22Rv1 (cell line): ENCODE measurements around the gene PAEP.
"Not testable (repeated sequence)": the region's sequence is repeated elsewhere in the genome, so short reads cannot be mapped to it uniquely, and the experiment has no call there.

Experiments
- H3K27ac ChIP-seq: fragments of 450-650 bp; 2 replicates; pipeline ENCODE4 v1.5.1; 2017
- ZFX ChIP-seq: fragments of 450-650 bp; IDR thresholded peaks from 2 replicates; pipeline ENCODE4 v1.6.1; 2017; ENCODE audit warnings: antibody characterized with exemption, borderline replicate concordance
- TF ChIP-seq, protein P1 (sequence below): fragments of 450-650 bp; IDR thresholded peaks from 2 replicates; pipeline ENCODE4 v1.5.1; 2017; ENCODE audit warnings: mild to moderate bottlenecking

The PAEP gene

DNA sequence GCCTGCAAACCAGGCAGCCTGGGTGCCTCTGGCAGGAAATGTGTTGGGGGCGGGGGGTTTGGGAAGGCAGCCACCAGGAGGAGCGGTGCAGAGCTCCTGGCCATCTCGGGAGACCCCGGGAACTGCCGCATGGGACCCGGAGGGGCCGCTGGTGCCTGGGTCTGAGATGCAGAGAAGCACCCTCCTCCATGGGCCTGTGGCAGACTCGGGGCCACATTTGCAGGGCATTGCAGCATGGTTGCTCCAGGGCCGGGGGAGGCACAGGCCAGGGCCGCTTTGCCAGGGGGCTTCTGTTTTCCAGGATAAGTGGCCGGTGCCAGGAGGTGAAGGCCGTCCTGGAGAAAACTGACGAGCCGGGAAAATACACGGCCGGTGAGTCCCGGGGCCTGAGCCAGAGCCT is 38.6 kb upstream of the PAEP start:
- TF ChIP-seq, protein P1, sequence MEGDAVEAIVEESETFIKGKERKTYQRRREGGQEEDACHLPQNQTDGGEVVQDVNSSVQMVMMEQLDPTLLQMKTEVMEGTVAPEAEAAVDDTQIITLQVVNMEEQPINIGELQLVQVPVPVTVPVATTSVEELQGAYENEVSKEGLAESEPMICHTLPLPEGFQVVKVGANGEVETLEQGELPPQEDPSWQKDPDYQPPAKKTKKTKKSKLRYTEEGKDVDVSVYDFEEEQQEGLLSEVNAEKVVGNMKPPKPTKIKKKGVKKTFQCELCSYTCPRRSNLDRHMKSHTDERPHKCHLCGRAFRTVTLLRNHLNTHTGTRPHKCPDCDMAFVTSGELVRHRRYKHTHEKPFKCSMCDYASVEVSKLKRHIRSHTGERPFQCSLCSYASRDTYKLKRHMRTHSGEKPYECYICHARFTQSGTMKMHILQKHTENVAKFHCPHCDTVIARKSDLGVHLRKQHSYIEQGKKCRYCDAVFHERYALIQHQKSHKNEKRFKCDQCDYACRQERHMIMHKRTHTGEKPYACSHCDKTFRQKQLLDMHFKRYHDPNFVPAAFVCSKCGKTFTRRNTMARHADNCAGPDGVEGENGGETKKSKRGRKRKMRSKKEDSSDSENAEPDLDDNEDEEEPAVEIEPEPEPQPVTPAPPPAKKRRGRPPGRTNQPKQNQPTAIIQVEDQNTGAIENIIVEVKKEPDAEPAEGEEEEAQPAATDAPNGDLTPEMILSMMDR, result no peak
- no peak for TF ChIP-seq ZFX
- H3K27ac ChIP-seq, result no peak overlapping the region

DNA sequence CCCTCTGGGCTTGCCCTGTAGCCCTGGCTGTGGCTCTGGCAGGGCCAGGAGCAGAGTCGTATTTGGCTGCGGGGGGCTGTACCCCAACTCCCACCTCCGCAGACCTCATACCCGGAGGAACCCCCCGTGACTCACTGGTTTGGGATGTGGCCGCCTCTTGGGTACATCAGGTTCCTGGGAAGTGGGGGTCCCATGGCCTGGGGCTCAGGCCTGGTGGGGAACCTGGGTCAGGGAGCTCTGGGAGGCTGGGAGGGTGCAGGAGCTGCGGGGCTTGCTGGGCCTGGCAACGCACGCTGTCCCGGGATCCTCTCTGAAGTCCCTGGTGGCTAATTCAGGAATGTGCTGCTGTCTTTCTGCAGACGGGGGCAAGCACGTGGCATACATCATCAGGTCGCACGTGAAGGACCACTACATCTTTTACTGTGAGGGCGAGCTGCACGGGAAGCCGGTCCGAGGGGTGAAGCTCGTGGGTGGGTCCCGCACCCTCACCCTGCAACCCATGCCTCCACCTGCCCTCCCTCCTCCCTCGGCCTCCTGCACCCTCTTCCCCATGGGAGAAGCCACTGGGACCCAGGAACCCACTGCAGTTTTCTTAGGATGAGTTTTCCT is 37.9 kb upstream of the PAEP start:
- no peak for TF ChIP-seq ZFX
- TF ChIP-seq, protein P1, result no peak
- H3K27ac ChIP-seq, result no peak overlapping the region

DNA sequence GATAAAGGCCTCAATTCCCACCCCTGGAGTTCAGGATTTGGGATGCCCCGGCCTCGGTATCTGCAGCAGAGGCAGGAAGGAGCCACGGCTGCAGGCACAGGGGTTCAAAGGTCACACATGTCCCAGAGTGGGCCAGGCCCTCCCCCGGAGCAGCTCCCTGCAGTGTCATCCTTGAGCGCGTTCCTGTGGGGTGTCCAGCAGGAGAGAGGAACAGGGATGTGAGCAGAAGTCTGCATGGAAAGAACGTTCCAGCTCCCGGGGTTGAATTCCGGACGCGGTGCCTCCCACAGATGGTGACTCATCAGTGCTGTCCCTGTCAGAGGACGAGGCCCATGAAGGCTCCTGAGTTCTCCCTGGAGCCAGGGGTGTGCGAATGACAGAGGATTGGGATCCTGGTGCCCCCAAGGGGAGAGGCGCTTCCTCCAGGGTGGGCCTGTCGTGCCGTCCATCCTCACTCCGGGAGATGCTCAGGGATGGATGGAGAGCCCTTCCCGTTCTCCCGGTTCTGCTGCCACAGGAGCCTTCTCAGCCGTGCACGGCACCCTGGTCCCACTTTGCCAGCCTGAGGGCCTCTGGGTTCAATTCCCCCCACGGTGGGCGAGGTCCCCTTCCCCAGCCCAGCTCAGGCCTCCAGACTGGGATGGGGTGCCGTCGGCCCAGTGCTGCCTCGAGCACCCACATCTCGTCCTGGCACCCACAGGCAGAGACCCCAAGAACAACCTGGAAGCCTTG is 37.3 kb upstream of the PAEP start:
- no peak for TF ChIP-seq ZFX
- TF ChIP-seq, protein P1, result no peak
- no peak overlapping the region for H3K27ac ChIP-seq

DNA sequence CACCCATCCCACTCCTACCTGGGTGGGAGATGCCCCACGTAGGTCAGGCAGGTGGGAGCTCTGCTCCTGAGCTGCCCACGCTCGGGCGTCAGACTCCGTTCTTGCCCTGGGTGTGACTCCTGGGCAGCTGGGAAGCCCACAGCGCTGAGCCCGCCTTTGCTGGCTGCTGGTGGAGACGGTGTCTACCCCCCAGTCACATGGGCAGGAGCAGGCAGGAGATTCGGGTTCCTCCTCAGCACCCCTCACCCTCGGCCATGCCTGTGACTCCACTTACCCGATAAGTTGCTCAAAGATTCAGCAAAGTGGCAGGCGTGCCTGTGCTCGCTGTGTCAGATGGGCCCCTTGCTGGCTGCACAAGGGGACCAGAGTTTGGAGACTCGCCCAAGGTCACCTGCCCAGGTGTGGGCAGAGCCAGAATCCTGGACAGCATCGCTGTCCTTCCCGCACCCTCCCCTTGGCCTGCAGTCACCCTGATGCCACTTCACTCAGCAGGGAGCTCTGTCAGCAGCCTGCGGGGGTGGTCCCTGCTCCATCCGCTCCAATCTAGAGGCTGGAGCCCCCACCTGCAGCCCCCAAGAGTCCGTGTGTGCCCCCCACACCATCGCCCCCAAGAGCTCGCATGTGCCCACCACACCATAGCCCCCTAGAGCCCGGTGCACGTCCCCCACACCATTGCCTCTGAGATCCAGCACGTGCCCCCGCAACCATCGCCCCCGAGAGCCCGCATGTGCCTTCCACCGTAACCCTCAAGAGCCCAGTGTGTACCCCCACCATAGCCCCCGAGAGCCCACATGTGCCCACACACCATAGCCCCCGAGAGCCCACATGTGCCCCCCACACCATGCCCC is 36.1 kb upstream of the PAEP start:
- H3K27ac ChIP-seq, result no peak overlapping the region
- TF ChIP-seq, protein P1, result no peak
- TF ChIP-seq ZFX, result no peak

DNA sequence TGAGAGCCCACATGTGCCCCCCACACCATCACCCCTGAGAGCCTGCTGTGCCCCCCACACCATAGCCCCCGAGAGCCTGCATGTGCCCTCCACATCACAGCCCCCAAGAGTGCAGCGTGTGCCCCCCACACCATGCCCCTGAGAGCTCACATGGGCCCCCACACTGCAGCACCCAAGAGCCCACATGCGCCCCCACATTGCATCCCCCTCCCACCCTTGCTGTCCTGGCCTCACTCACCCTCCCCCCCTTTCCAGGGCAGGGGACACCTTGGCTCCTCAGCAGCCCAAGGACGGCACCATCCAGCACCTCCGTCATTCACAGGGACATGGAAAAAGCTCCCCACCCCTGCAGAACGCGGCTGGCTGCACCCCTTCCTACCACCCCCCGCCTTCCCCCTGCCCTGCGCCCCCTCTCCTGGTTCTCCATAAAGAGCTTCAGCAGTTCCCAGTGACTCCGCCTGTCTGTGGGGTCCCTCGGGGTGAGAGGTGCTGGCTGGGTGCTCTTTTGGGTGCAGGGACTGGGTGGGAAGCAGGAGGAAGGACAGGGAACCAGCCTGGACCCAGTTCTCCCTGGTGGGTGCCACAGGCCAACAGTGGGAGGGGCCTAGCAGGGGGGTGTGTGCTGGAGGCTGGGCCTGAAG is 35.3 kb upstream of the PAEP start:
- TF ChIP-seq ZFX, result no peak
- TF ChIP-seq, protein P1, result no peak
- no peak overlapping the region for H3K27ac ChIP-seq

DNA sequence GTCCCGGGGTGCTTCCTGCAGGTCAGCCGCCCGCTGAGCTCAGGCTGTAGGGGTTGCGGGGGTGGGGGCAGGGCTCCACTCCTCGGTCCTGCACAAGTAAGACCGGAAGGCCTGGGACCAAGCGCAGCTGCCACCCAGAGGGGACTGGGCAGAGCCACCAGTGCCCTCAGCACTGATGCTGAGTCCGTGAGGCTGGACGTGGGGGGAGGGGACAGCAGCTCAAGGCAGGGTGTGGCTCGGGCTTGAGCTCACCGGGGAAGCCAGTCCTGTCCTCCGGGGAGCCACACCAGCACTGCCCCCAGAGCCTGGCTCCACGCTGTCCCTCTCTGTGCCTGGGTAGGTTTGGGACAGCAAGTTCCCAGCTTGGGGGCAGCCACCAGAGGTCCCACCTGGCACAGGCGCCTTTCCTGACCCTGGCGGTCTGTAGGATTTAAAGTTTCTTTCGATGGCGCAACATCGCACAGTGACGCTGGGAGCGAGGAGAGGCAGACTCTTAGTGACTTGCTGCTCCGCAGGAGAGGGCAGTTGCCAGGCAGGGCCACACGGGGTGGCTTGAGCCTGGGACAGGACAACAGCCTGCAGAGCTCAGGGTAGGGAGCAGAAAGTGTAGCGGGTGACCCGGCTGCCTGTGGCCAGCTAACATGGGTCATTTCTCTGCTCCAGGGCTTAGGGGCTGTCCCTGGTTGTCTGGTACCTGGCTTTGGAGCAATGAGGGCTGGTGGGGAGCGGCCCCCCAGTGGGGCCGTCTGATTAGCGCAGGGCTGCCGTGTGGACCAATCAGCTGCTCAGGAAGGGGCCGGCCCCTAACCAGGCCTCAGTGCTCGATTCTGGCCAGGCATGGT is 34.6 kb upstream of the PAEP start:
- no peak for TF ChIP-seq ZFX
- TF ChIP-seq, protein P1, result no peak

DNA sequence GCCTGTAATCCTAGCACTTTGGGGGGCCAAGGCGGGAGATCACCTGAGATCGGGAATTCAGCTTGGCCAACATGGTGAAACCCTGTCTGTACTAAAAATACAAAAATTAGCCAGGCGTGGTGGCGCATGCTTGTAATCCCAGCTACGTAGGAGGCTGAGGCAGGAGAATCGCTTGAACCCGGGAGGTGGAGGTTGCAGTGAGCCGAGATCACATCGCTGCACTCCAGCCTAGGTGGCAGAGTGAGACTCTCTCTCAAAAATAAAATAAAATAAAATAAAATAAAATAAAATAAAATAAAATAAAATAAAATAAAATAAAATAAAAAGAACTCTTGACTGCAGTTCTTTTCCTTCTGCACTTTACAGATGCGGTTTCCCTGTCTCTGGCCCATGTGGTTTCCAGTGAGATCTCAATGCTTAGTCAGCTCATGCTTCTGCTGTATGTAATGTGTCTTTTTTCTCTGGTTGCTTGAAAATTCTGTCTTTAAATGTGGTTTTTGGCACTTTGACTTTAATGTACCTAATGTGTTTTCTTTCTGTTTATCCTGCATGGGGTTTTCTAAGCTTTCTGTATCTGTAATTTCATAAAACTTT is 32.6 kb upstream of the PAEP start:
- H3K27ac ChIP-seq, result not testable (repeated sequence)

More for the DNA sequence above, 34.6 kb upstream of the PAEP start:
- H3K27ac ChIP-seq, result no peak overlapping the region
